ENCODE results near the gene OR10K1. TPM values are rescaled to one million over a fixed set of nuclear protein-coding genes. Genes with fewer than 3 reads are reported as not detected.
A peak's percentile ranks its signal among the peaks of the same experiment; 100 is the strongest.

The OR10K1 gene
- total and polyA plus RNA-seq, 9 of the 15 experiments (the other 6 are each of a cell fraction or from before 2014, with no cell fraction given) = not detected

GRCh38 chr1:158496374-158496773, 34.7 kb downstream of the OR10K1 start:
- CTCF ChIA-PET (ENCODE audit: low intra/inter-chr PET ratio) = interaction anchor here (1.4 kb wide), 1 partner anchor 293 kb away, joined by 4 read pairs; no protein-coding TSS in a partner anchor
- BruUV-seq (replicated peaks) = no TSS peak
- in situ Hi-C loops (cut with MboI) = no loop called here

More at GRCh38 chr1:158496374-158496773, 34.7 kb downstream of the OR10K1 start:
- no peaks in the 10 kb centered on the region for H4K20me1 ChIP-seq (replicated peaks; ENCODE audit: control insufficient read depth, insufficient read depth, low read length)
- peak in 2 of 4 experiments; percentile 6 to 9 for DNase-seq (ENCODE audit: extremely low read depth in 1 of 4, low spot score in 3 of 4)
- H3K9ac ChIP-seq (ENCODE audit: insufficient read depth in 1 of 2, low read depth in 2 of 2, low read length in 2 of 2) = no peak overlapping the region
- H3K27me3 ChIP-seq (ENCODE audit: control insufficient read depth in 2 of 2, insufficient read depth in 2 of 2, low read length in 2 of 2) = no peaks in the 10 kb centered on the region
- H3K27ac ChIP-seq (ENCODE audit: extremely low read depth, low read depth, low read length) = no peak overlapping the region
- no peaks in the 10 kb centered on the region for H3K9me3 ChIP-seq (replicated peaks; ENCODE audit: control insufficient read depth, insufficient read depth, low read depth, low read length)
- H3K79me2 ChIP-seq (ENCODE audit: control insufficient read depth, insufficient read depth, low read length) = no peaks in the 10 kb centered on the region
- WGBS (ENCODE audit: insufficient coverage, low coverage, missing lambda C conversion rate) = 0% methylated on average over 2 of the region's 2 CpGs
- FAIRE-seq = peak; percentile 11
- H3K4me3 ChIP-seq = no peak overlapping the region
- H3K4me2 ChIP-seq (ENCODE audit: insufficient read depth, low read length) = no peak overlapping the region
- no peaks in the 10 kb centered on the region for H3K4me1 ChIP-seq (replicated peaks in 1 of 2; ENCODE audit: control insufficient read depth in 2 of 2, insufficient read depth in 2 of 2, low read length in 2 of 2)
- peak; percentile 49; the same call in 2 of the 3 replicates for ATAC-seq
- no peaks in the 10 kb centered on the region for H3K9me1 ChIP-seq (ENCODE audit: control insufficient read depth, insufficient read depth, low read length)
- TF ChIP-seq CEBPG (CRISPR knock-in tag; IDR thresholded peaks at IDR 0.05) = no peak
- no peak for TF ChIP-seq CEBPG (tag; conservative IDR thresholded peaks at IDR 0.05 in 1 of 2, IDR thresholded peaks at IDR 0.05 in 1 of 2)
- TF ChIP-seq CTCF (IDR thresholded peaks at IDR 0.05 in 2 of 3, conservative IDR thresholded peaks at IDR 0.05 in 1 of 3; ENCODE audit: insufficient read depth in 2 of 3, low read depth in 1 of 3, low read length in 3 of 3) = peak in 1 of 3 experiments; percentile 43; a peak in 3 of 6 replicates
- peak in 1 of 2 experiments; percentile 57; a peak in 2 of 4 replicates for TF ChIP-seq RAD21 (CRISPR knock-in tag; conservative IDR thresholded peaks at IDR 0.05 in 1 of 2, IDR thresholded peaks at IDR 0.05 in 1 of 2)
- H2AFZ ChIP-seq (ENCODE audit: low read depth, low read length) = no peak overlapping the region
- intact Hi-C loops (cut with micrococcal nuclease) = loop anchor here (2.0 kb wide), 1 partner anchor 294 kb away; no protein-coding TSS in a partner anchor
- no peaks in the 10 kb centered on the region for H3K36me3 ChIP-seq (ENCODE audit: control insufficient read depth, insufficient read depth, low read length)
- POLR2A ChIA-PET = interaction anchor here (0.6 kb wide), 1 partner anchor 514 kb away, joined by 4 read pairs; no protein-coding TSS in a partner anchor

Data from K562 (cell line).